KMS-11 (cell line): ENCODE measurements around the gene RNF146.

Experiments used
- H2AFZ ChIP-seq: fragments of 200-600 bp; sonication (generic); 2 replicates; pipeline ENCODE4 v1.6.1; 2016; ENCODE audit warnings: antibody characterized with exemption, mixed run types, low read depth
- H3K27ac ChIP-seq: fragments of 200-600 bp; sonication (generic); 2 replicates; pipeline ENCODE4 v1.6.1; 2016; ENCODE audit warnings: mild to moderate bottlenecking, mixed run types
- H3K27me3 ChIP-seq: fragments of 200-600 bp; sonication (generic); 2 replicates; pipeline ENCODE4 v1.6.1; 2017; ENCODE audit warnings: mild to moderate bottlenecking, low read depth, mixed run types, moderate library complexity; ENCODE audit not compliant: insufficient read depth
- H3K36me3 ChIP-seq: fragments of 200-600 bp; sonication (generic); 2 replicates; pipeline ENCODE4 v1.6.1; 2017; ENCODE audit warnings: mild to moderate bottlenecking, mixed run types; ENCODE audit not compliant: insufficient read depth
- H3K4me1 ChIP-seq: fragments of 200-600 bp; sonication (generic); 2 replicates; pipeline ENCODE4 v1.6.1; 2016; ENCODE audit warnings: mild to moderate bottlenecking, low read depth, mixed run types; ENCODE audit not compliant: poor library complexity, severe bottlenecking
- H3K4me2 ChIP-seq: fragments of 200-600 bp; sonication (generic); 2 replicates; pipeline ENCODE4 v1.7.0; 2016; ENCODE audit warnings: mild to moderate bottlenecking, mixed run types
- H3K4me3 ChIP-seq: fragments of 200-600 bp; sonication (generic); IDR thresholded peaks from 2 replicates; pipeline ENCODE4 v1.6.1; 2017; ENCODE audit warnings: low read depth, low read length, mixed read lengths; ENCODE audit not compliant: insufficient read depth
- H3K79me2 ChIP-seq: fragments of 200-600 bp; sonication (generic); 2 replicates; pipeline ENCODE4 v1.6.1; 2016; ENCODE audit warnings: low read depth, mixed run types; ENCODE audit not compliant: insufficient read depth
- H3K9ac ChIP-seq: fragments of 200-600 bp; sonication (generic); 2 replicates; pipeline ENCODE4 v1.6.1; 2016; ENCODE audit warnings: mild to moderate bottlenecking, mixed run types
- H4K20me1 ChIP-seq: fragments of 200-600 bp; sonication (generic); 2 replicates; pipeline ENCODE4 v1.6.1; 2016; ENCODE audit warnings: mild to moderate bottlenecking, mixed run types; ENCODE audit not compliant: insufficient read depth
- CTCF ChIP-seq: fragments of 200-600 bp; sonication (generic); conservative IDR thresholded peaks from 2 replicates; pipeline ENCODE4 v1.6.1; 2017; ENCODE audit warnings: low read depth, mild to moderate bottlenecking, antibody characterized with exemption, low read length, moderate library complexity, mixed read lengths

RNF146 gene

GRCh38 chr6:127276331-127276730, 9.7 kb downstream of the RNF146 start:
- Histone ChIP-seq H3K36me3 (no peaks in the 10 kb centered on the region), H3K9ac (no peak overlapping the region), H3K4me3 (no peak overlapping the region), H3K4me2 (no peak overlapping the region), H4K20me1 (no peaks in the 10 kb centered on the region), H3K27ac (no peak overlapping the region), H3K79me2 (peaks cover 2% of the 10 kb centered on the region; the same call in 1 of the 2 replicates), H2AFZ (no peak overlapping the region), H3K27me3 (no peaks in the 10 kb centered on the region), H3K4me1 (no peaks in the 10 kb centered on the region)
- no peak for TF ChIP-seq CTCF

- Histone ChIP-seq H3K4me3 (no peak overlapping the region), H2AFZ (no peak overlapping the region), H3K27me3 (no peaks in the 10 kb centered on the region), H3K4me2 (no peak overlapping the region), H3K27ac (no peak overlapping the region), H3K4me1 (no peaks in the 10 kb centered on the region), H4K20me1 (no peaks in the 10 kb centered on the region), H3K9ac (no peak overlapping the region), H3K36me3 (no peaks in the 10 kb centered on the region), H3K79me2 (no peaks in the 10 kb centered on the region)
- no peak for TF ChIP-seq CTCF
These were observed 11.5 kb downstream of the RNF146 start for GRCh38 chr6:127277878-127278843.

GRCh38 chr6:127279815-127280214, 13.2 kb downstream of the RNF146 start:
- H3K9ac ChIP-seq, result no peak overlapping the region
- TF ChIP-seq CTCF, result no peak
- H4K20me1 ChIP-seq, result no peaks in the 10 kb centered on the region
- H3K4me1 ChIP-seq, result no peaks in the 10 kb centered on the region
- no peaks in the 10 kb centered on the region for H3K36me3 ChIP-seq
- no peak overlapping the region for H3K4me2 ChIP-seq
- no peak overlapping the region for H3K4me3 ChIP-seq
- H3K27ac ChIP-seq, result no peak overlapping the region
- no peaks in the 10 kb centered on the region for H3K79me2 ChIP-seq
- no peaks in the 10 kb centered on the region for H3K27me3 ChIP-seq
- H2AFZ ChIP-seq, result no peak overlapping the region

GRCh38 chr6:127282184-127282583, 15.5 kb downstream of the RNF146 start:
- no peak overlapping the region for H3K9ac ChIP-seq
- H3K4me2 ChIP-seq, result no peak overlapping the region
- no peaks in the 10 kb centered on the region for H3K27me3 ChIP-seq
- no peak overlapping the region for H2AFZ ChIP-seq
- H4K20me1 ChIP-seq, result no peaks in the 10 kb centered on the region
- H3K36me3 ChIP-seq, result no peaks in the 10 kb centered on the region
- no peak overlapping the region for H3K4me3 ChIP-seq
- H3K4me1 ChIP-seq, result no peaks in the 10 kb centered on the region
- no peak overlapping the region for H3K27ac ChIP-seq
- no peak for TF ChIP-seq CTCF
- H3K79me2 ChIP-seq, result no peaks in the 10 kb centered on the region
